K562 (cell line): Measurements from ENCODE around the gene PAF1. TPM values are rescaled to one million over a fixed set of nuclear protein-coding genes. Genes with fewer than 3 reads are reported as not detected.

ENCODE experiments used
- ATAC-seq: fragments of 200-7000 bp; cut with Tn5 transposase; 3 replicates; pipeline ENCODE4 v1.9.1; 2020; ENCODE audit warnings: moderate library complexity
- BruUV-seq: library from RNA; stranded (reverse); fragments of 400-500 nt; replicated peaks from 2 replicates; lab custom pipeline; 2021; lab: Mats Ljungman, UMichigan
- CTCF ChIA-PET: fragments of 300-600 bp; formaldehyde crosslinking; extraction: SDS; loops from one replicate; lab custom pipeline; 2021; ENCODE audit warnings: low intra/inter-chr PET ratio; lab: Yijun Ruan, JAX
- POLR2A ChIA-PET: fragments of 300-600, 350-650 bp; sonication (Branson Sonifier 250); formaldehyde crosslinking; extraction: SDS; loops from one replicate; lab custom pipeline; 2021; ENCODE audit warnings: antibody characterized with exemption, inconsistent platforms; lab: Yijun Ruan, JAX
- DNase-seq, 4 experiments: peaks; one replicate each; pipeline versions ENCODE4 v3.0.0 to v3.0.0-alpha.2; 2011 to 2018; ENCODE audit warnings: low spot score in 3 of 4, mixed read lengths in 3 of 4; ENCODE audit errors: extremely low read depth in 1 of 4
- FAIRE-seq: peaks from 2 replicates; lab custom pipeline; 2011; peaks lifted over from hg19 to GRCh38; lab: Jason Lieb, UNC
- H2AFZ ChIP-seq: 2 replicates; pipeline ENCODE4 v1.6.0; 2011; ENCODE audit warnings: low read depth, low read length, control low read depth, inconsistent platforms
- H3K27ac ChIP-seq: fragments of 200-600 bp; 3 replicates; pipeline ENCODE4 v1.8.0; 2011; ENCODE audit warnings: low read depth, mild to moderate bottlenecking, control low read depth, inconsistent platforms, low read length, moderate library complexity, mixed read lengths; ENCODE audit errors: extremely low read depth
- H3K27me3 ChIP-seq, 2 experiments: fragments of 300-600 bp in 1 of 2; 2 replicates in 1 of 2; 3 replicates in 1 of 2; pipeline versions ENCODE4 v1.6.0 to v1.8.0; 2011; ENCODE audit warnings: inconsistent platforms in 2 of 2, low read length in 2 of 2, mild to moderate bottlenecking in 1 of 2, mixed read lengths in 1 of 2, moderate library complexity in 1 of 2; ENCODE audit not compliant: control insufficient read depth in 2 of 2, insufficient read depth in 2 of 2
- H3K36me3 ChIP-seq: fragments of 300-600 bp; 3 replicates; pipeline ENCODE4 v1.8.0; 2011; ENCODE audit warnings: mild to moderate bottlenecking, low read length, inconsistent platforms; ENCODE audit not compliant: control insufficient read depth, insufficient read depth
- H3K4me1 ChIP-seq, 2 experiments: fragments of 200-600 bp in 1 of 2; replicated peaks in 1 of 2; 2 replicates in 1 of 2; 3 replicates in 1 of 2; pipeline versions ENCODE4 v1.5.1 to v1.8.0; 2011; ENCODE audit warnings: inconsistent platforms in 2 of 2, low read length in 2 of 2, mild to moderate bottlenecking in 1 of 2, mixed read lengths in 1 of 2, moderate library complexity in 1 of 2; ENCODE audit not compliant: control insufficient read depth in 2 of 2, insufficient read depth in 2 of 2
- H3K4me2 ChIP-seq: 2 replicates; pipeline ENCODE4 v1.6.1; 2011; ENCODE audit warnings: low read length, control low read depth, inconsistent platforms, mixed read lengths; ENCODE audit not compliant: insufficient read depth
- H3K4me3 ChIP-seq: fragments of 200-600 bp; sonication (generic), shearing (Covaris generic); 2 replicates; pipeline ENCODE4 v1.5.1; 2016; ENCODE audit warnings: control low read depth, inconsistent platforms
- H3K79me2 ChIP-seq: fragments of 200-600 bp; 3 replicates; pipeline ENCODE4 v1.8.0; 2011; ENCODE audit warnings: low read length, inconsistent platforms; ENCODE audit not compliant: control insufficient read depth, insufficient read depth
- H3K9ac ChIP-seq, 2 experiments: 2 replicates each; pipeline versions ENCODE4 v1.6.0 to v1.6.1; 2011; ENCODE audit warnings: low read depth in 2 of 2, low read length in 2 of 2, control low read depth in 1 of 2, inconsistent platforms in 1 of 2, mild to moderate bottlenecking in 1 of 2, mixed read lengths in 1 of 2; ENCODE audit not compliant: insufficient read depth in 1 of 2
- H3K9me1 ChIP-seq: one replicate; pipeline ENCODE4 v1.6.0; 2011; ENCODE audit warnings: inconsistent platforms, mild to moderate bottlenecking, low read length, moderate library complexity; ENCODE audit not compliant: control insufficient read depth, insufficient read depth
- H3K9me3 ChIP-seq: replicated peaks from 2 replicates; pipeline ENCODE4 v1.5.1; 2011; ENCODE audit warnings: low read depth, low read length, inconsistent platforms; ENCODE audit not compliant: control insufficient read depth, insufficient read depth
- H4K20me1 ChIP-seq: replicated peaks from 2 replicates; pipeline ENCODE4 v1.6.1; 2011; ENCODE audit warnings: low read length, inconsistent platforms, mixed read lengths; ENCODE audit not compliant: control insufficient read depth, insufficient read depth
- EGR1 ChIP-seq: fragments of 450-650 bp; conservative IDR thresholded peaks from 2 replicates; pipeline ENCODE4 v1.6.1; 2017; ENCODE audit warnings: mild to moderate bottlenecking
- POLR2AphosphoS2 ChIP-seq: IDR thresholded peaks from 2 replicates; pipeline ENCODE4 v1.6.1; 2012; ENCODE audit warnings: low read length, improper control_type of control experiment
- POLR2G ChIP-seq: fragments of 200-400 bp; formaldehyde crosslinking; IDR thresholded peaks from 2 replicates; pipeline ENCODE4 v1.6.1; 2017; ENCODE audit warnings: low read depth, mild to moderate bottlenecking, antibody characterized with exemption, low read length, moderate library complexity
- RBFOX2 ChIP-seq: fragments of 200-400 bp; formaldehyde crosslinking; IDR thresholded peaks from 2 replicates; pipeline ENCODE4 v1.6.1; 2017; ENCODE audit warnings: low read depth, mild to moderate bottlenecking, low read length, moderate library complexity
- WGBS: fragments of 100-300 bp; shearing (Covaris generic); methylation state at CpG from one replicate; pipeline ENCODE4 v1.1.6; 2016; ENCODE audit warnings: low coverage, mixed read lengths; ENCODE audit not compliant: insufficient coverage; ENCODE audit errors: missing lambda C conversion rate; 5-methylcytosine and 5-hydroxymethylcytosine counted together
- in situ Hi-C: fragments of 300-500 bp; cut with MboI; formaldehyde crosslinking; loops from 4 replicates; pipeline ENCODE4 v1.15.0; 2018; ENCODE audit warnings: inconsistent platforms, mixed read lengths
- intact Hi-C: fragments of 100-400 bp; cut with micrococcal nuclease; formaldehyde crosslinking; loops from 2 replicates; pipeline ENCODE4 v1.14.2; 2022
- polyA plus RNA-seq, 8 experiments: library from polyadenylated mRNA; depleted of rRNA in 4 of 8; stranded (reverse) in 5 of 8; unstranded in 3 of 8; fragments of >200 nt; fragmentation: Nextera tagmentation in 2 of 8; fragmentation: Illumina TruSeq in 1 of 8; extraction: Ambion mirVana in 2 of 8; extraction: Trizol in 1 of 8; gene quantifications; 2 replicates each; pipeline versions ENCODE4 v1.2.1 to v1.2.3, GENCODE V29; 2011 to 2014; ENCODE audit warnings: inconsistent platforms in 1 of 8, missing spikeins in 1 of 8
- total RNA-seq, 7 experiments: library from RNA; depleted of rRNA in 6 of 7; stranded (reverse); fragments of >200 nt in 6 of 7; fragmentation: Illumina TruSeq in 2 of 7; extraction: Trizol in 2 of 7; gene quantifications; 2 replicates each; pipeline versions ENCODE4 v1.2.1 to v1.2.3, GENCODE V29; 2011 to 2021; ENCODE audit warnings: low replicate concordance in 1 of 7
- TF ChIP-seq, protein P1 (sequence below), 2 experiments: fragments of 150-350 bp in 1 of 2; IDR thresholded peaks; 2 replicates each; pipeline ENCODE4 v1.6.1; 2012 to 2016; ENCODE audit warnings: low read depth in 2 of 2, low read length in 2 of 2, mild to moderate bottlenecking in 1 of 2, moderate library complexity in 1 of 2

PAF1 gene
- total and polyA plus RNA-seq, 9 of the 15 experiments (the other 6 are each of a cell fraction or from before 2014, with no cell fraction given): 1.5 to 45.0 (median 33.8) TPM

DNA sequence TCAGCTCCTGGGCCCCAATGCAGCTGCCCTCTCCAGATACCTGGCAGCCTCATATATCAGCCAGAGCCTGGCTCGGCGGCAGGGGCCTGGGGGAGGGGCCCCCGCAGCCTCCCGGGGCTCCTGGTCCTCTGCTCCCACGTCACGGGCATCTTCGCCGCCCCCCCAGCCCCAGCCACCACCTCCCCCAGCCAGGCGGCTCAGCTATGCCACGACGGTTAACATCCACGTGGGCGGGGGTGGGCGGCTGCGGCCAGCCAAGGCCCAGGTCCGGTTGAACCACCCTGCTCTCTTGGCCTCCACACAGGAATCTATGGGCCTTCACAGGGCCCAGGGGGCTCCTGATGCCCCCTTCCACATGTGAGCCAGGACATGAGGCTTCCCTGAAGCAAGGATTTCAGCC, 34.0 kb upstream of the PAF1 start:
- WGBS: 59% methylated on average over 7 of the region's 16 CpGs
- Histone ChIP-seq H3K36me3 (peaks cover 18% of the 10 kb centered on the region; the same call in 1 of the 3 replicates), H2AFZ (no peak overlapping the region), H3K9me1 (no peaks in the 10 kb centered on the region), H3K4me1 (peaks cover 0 to 13% of the 10 kb centered on the region in 2 experiments; a peak in 1 of 5 replicates), H3K9me3 (no peaks in the 10 kb centered on the region), H3K79me2 (no peaks in the 10 kb centered on the region), H3K27me3 (no peaks in the 10 kb centered on the region), H3K4me2 (no peak overlapping the region), H3K9ac (no peak overlapping the region), H4K20me1 (no peaks in the 10 kb centered on the region), H3K4me3 (no peak overlapping the region), H3K27ac (no peak overlapping the region)
- ChIA-PET POLR2A (interaction anchor here (0.8 to 9.1 kb wide), 2 partner anchors 8 to 34 kb away, joined by 3 to 141 read pairs; partner anchors contain the start of genes MED29 and RPS16), CTCF (no interaction called here)
- intact Hi-C loops (no loop called here), in situ Hi-C loops (no loop called here)
- ATAC-seq: no peak
- FAIRE-seq: no peak
- no TSS peak for BruUV-seq
- TF ChIP-seq RBFOX2 (peak; percentile 33; the same call in 1 of the 2 replicates), POLR2AphosphoS2 (peak; percentile 70), EGR1 (0 out of 2 replicates have a peak, but pooled peaks have one; percentile 21), POLR2G (peak; percentile 49)
- TF ChIP-seq, protein P1, sequence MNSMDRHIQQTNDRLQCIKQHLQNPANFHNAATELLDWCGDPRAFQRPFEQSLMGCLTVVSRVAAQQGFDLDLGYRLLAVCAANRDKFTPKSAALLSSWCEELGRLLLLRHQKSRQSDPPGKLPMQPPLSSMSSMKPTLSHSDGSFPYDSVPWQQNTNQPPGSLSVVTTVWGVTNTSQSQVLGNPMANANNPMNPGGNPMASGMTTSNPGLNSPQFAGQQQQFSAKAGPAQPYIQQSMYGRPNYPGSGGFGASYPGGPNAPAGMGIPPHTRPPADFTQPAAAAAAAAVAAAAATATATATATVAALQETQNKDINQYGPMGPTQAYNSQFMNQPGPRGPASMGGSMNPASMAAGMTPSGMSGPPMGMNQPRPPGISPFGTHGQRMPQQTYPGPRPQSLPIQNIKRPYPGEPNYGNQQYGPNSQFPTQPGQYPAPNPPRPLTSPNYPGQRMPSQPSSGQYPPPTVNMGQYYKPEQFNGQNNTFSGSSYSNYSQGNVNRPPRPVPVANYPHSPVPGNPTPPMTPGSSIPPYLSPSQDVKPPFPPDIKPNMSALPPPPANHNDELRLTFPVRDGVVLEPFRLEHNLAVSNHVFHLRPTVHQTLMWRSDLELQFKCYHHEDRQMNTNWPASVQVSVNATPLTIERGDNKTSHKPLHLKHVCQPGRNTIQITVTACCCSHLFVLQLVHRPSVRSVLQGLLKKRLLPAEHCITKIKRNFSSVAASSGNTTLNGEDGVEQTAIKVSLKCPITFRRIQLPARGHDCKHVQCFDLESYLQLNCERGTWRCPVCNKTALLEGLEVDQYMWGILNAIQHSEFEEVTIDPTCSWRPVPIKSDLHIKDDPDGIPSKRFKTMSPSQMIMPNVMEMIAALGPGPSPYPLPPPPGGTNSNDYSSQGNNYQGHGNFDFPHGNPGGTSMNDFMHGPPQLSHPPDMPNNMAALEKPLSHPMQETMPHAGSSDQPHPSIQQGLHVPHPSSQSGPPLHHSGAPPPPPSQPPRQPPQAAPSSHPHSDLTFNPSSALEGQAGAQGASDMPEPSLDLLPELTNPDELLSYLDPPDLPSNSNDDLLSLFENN (IDR thresholded peaks at IDR 0.05; ENCODE audit: low read depth in 2 of 2, low read length in 2 of 2): no peak
- DNase-seq: no peak
